Bone marrow (tissue), 2 donors: ENCODE data around the gene TNFRSF6B.
A peak's percentile ranks its signal among the peaks of the same experiment; 100 is the strongest.
"Not testable (repeated sequence)": the region's sequence is repeated elsewhere in the genome, so short reads cannot be mapped to it uniquely, and the experiment has no call there.

Source experiments
- DNase-seq, 2 donors: peaks; one replicate each; lab custom pipeline; 2025; lab: John Stamatoyannopoulos, UW

Gene TNFRSF6B, protein sequence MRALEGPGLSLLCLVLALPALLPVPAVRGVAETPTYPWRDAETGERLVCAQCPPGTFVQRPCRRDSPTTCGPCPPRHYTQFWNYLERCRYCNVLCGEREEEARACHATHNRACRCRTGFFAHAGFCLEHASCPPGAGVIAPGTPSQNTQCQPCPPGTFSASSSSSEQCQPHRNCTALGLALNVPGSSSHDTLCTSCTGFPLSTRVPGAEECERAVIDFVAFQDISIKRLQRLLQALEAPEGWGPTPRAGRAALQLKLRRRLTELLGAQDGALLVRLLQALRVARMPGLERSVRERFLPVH

DNA sequence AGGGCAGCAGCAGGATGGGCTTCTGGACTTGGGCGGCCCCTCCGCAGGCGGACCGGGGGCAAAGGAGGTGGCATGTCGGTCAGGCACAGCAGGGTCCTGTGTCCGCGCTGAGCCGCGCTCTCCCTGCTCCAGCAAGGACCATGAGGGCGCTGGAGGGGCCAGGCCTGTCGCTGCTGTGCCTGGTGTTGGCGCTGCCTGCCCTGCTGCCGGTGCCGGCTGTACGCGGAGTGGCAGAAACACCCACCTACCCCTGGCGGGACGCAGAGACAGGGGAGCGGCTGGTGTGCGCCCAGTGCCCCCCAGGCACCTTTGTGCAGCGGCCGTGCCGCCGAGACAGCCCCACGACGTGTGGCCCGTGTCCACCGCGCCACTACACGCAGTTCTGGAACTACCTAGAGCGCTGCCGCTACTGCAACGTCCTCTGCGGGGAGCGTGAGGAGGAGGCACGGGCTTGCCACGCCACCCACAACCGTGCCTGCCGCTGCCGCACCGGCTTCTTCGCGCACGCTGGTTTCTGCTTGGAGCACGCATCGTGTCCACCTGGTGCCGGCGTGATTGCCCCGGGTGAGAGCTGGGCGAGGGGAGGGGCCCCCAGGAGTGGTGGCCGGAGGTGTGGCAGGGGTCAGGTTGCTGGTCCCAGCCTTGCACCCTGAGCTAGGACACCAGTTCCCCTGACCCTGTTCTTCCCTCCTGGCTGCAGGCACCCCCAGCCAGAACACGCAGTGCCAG lies at the start of gene TNFRSF6B:
TNFRSF6B (plus strand) TSS at position 25 of the 729 bp plus-strand sequence; CDS start at position 141, 116 bp downstream.
- DNase-seq, result no peak

DNA sequence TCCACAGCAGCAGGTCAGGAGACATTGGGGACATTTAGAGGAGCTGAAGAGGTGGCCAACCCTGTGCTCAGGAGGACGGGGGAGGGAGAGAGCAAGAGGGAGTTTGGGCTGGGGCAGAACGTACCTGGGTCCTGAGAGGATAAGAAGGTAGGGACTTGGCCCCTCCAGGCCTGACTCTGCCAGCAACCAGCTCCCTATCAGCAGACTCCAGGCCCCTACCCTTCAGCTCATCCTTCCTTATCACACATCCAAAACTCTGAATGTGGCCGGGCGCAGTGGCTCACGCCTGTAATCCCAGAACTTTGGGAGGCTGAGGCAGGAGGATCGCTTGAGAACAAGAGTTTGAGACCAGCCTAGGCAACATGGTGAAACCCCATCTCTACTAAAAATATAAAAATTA lies 48.3 kb upstream of the TNFRSF6B start:
- no peak for DNase-seq

DNA sequence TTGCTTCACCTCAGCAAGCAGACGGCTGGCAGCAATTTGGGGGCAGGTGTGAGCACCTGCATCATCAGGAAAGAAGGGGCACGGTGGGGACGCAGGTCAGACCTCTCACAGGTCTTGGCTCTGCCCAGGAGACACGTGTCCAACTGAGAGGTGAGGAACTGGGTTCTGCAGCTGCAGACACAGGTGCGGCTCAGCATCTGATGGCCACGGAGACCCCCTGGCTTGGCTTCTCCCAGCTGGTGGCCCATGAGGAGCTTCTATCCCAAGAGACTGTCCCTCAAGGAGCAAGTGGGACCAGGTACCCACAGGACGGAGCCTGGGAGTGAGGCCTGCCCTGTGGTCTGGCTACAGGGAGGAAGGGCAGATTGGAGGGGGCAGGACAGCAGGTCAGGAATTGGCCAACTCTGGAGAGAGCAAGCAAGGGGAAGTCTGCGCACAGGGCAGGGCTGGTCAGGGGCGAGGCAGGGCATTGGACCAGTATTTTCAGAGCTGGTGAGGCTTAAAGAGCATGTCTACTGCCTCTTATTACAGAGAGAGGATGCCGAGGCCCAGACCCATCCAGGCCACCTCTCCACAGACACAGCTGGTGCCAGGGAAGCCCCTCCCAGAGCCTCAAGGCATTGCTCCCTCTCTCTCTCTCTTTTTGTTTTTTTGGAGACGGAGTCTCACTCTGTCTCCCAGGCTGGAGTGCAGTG lies 47.4 kb upstream of the TNFRSF6B start:
- DNase-seq, result no peak

DNA sequence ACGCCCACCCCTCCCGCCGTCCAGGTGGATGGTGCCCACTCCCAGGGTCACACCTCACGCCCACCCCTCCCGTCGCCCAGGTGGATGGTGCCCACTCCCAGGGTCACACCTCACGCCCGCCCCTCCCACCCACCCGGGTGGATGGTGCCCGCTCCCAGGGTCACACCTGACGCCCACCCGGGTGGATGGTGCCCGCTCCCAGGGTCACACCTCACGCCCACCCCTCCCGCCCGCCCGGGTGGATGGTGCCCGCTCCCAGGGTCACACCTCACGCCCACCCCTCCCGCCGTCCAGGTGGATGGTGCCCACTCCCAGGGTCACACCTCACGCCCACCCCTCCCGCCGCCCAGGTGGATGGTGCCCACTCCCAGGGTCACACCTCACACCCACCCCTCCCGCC lies 46.0 kb upstream of the TNFRSF6B start:
- not testable (repeated sequence) for DNase-seq

DNA sequence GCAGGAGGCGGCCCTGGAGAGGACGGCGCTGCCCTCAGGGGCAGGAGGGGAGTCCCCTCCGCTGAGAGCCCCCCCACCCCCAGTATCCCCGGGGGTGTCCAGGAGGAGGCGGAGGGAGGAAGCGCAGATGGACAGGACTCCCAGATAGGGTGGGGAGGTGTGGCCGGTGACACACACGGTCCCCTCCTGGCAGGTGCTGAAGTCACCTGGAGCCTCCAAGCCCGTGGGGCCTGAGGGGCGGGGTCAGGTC lies 44.6 kb upstream of the TNFRSF6B start:
- no peak for DNase-seq

DNA sequence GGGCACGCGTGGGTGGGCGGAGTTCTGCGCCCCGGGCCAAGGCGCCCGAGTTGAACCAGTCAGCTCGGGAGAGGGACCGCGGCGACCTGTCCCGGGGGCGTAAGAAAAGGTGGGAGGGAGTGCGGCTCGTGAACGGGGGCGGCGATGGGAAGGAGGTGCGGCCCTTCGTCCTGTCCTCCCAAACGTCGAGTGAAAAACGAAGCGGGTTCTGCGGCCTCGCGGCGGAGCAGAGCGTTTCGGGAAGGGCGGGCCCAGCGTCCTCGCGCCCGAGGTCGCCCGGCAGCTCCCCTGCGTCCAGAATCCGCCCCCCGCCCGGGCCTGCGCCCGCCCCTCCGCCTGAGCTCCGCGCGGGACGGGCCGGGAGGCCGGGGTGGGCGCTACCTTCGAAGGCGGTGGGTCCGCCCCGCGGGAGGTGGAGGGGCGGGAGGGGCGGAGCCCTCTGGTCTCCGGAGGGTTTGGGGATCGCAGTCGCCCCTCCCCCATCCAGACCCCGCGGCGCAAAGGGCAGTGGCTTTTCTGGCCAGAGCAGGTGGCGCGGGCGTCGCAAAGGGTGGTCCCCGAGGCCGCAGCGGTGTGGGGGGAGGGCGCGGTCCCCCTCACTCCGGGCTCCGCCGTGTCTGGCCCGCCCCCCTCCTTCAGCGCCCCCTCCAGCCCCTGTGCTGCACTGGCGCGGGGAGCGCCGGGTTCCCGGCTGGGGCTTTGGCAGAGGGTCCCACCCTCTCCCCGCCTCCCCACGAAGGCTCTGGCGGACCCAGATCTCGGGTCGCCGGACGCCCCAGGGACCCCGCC lies 44.1 kb upstream of the TNFRSF6B start:
- DNase-seq, result no peak

DNA sequence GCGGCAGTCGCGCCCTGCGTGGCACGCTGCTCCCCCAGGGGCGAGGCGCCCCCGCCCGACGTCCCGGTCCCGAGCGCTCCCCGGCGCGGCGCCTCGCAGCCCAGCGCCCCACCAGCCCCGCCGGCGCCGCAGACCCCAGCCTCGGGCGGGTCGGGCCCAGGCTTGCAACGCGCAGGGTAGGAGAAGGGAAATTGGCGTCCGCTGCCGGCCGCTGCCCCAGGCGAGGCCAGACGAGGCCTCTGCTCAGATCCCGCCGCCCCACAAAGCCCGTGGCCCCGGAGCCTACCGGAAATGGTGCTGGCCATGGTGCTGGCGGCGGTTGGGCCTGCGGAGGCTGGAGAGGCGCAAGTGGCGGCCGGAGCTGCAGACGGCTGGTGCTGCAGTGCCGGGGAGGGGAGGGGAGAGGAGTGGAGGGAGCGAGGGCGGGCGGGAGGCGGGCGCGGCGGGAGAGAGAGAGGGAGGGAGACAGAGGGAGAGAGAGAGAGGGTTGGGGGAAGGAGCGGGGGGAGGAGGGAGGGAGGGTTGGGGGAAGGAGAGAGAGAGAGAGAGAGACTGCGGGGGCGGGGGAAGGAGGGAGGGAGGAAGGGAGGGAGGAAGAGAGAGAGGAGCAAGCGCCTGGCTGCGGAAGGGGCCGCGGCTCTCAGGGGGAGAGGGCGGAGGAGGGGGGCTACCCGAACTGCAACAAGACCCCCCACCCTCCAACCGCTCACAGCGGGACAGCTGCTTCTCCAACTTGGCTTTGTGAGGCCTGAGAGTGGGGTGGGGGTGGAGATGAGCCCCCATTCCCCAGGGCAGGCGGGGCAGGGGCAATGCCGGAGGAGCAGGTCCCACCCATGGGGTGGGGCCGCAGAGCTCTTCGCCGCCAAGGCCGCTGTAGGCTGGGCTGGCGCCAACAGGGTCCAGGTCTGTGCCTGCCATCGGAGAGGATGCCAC lies 43.1 kb upstream of the TNFRSF6B start, which contains the start of gene STMN3:
STMN3 (minus strand) TSS at position 384 of the 933 bp plus-strand sequence; CDS start at position 305, 79 bp downstream.
- peak; percentile 29 to 87 for DNase-seq

DNA sequence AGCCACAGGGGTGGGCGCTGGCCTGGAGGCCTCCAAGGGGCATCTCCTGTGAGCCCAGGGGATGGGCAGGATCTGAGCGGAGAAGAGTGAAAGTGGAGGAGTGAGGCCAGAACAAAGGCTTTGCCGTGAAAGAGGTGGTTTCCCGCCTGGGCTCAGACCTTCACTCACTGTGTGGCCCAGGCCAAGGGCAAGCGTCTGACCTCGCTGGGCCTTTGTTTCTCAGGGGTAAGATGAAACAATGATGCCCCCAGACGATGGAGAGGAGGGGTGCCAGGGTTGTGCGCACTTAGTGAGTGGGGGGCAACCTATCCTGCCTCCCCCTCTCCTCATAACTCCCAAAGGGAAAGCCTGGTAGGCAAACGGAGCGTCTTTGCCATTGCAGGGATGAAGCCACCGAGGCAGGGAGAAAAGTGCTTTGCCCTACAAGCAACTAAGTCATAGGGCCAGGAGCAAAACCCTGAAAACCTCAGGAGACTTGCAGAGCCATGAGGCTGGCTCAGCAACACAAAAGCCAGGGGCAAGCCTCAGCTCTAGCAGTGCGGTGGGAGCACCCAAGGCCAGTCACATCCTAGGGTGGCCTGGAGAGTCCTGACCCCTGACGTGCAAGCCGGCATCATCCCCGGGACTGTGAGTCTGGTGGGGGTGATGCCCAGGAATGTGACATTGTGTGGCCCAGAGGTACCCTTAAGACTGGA lies 42.3 kb upstream of the TNFRSF6B start:
- no peak for DNase-seq

DNA sequence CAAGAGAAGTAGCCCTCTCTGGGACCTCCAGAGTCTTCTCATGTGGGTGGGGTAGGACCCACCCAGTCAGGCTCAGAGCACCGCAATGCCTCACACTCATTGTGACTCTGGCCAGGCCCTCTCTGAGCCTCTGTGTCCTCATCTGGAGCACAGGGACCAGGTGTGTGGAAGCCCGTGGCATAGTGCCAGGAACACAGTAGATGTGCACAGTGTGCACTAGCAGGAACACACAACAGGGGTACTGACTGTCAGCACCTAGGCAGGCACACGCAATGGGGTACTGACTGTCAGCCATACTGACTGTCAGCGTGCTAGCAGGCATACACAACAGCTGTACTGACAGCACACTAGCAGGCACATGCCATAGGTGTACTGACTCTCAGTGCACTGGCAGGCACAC lies 41.2 kb upstream of the TNFRSF6B start:
- no peak for DNase-seq

DNA sequence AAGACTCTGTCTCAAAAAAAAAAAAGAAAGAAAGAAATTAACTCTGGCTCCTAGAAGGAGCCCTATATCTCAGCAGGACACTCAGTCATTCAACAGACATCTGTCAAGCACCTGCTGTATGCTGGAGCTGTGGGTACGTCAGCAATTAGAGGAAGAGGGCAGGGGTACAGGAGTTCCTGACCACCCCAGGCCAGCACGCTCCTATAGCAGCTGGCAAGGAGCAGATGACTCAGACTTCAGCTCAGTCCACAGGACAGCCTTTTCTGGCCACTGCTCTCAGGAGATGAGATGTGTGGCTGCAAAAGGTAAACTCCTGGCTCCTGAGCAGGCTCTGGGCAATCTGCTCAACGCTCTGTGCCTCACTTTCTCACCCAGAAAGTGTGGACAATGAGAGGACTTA lies 40.0 kb upstream of the TNFRSF6B start:
- no peak for DNase-seq

DNA sequence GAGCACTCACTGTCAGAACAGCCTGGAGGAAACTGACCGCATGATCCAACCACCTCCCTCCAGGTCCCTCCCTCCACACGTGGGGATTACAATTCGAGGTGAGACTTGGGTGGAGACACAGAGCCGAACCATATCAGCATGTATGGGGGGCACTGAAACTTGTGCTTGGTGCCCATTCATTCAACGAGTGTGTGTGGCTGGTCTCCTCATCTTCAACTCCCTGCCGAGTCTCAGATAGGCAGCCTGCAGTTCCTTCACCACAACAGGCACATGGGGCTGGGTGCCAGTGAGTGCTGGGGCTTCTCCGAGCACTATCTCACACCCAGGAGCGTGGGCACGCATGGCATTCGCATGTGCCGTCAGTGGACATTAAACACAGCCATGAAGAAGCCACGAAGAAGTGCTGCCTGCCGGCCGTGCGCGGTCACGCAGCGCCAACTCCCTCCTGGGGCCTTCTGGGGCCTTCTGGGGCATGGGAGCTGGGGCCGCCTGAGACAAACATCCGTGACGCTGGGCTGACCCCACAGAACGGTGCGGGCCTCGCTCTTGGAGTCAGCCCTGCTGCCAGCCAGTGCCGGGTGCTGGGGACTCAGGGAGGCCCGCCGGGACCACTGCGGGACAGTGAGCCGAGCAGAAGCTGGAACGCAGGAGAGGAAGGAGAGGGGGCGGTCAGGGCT lies 39.1 kb upstream of the TNFRSF6B start:
- no peak for DNase-seq

DNA sequence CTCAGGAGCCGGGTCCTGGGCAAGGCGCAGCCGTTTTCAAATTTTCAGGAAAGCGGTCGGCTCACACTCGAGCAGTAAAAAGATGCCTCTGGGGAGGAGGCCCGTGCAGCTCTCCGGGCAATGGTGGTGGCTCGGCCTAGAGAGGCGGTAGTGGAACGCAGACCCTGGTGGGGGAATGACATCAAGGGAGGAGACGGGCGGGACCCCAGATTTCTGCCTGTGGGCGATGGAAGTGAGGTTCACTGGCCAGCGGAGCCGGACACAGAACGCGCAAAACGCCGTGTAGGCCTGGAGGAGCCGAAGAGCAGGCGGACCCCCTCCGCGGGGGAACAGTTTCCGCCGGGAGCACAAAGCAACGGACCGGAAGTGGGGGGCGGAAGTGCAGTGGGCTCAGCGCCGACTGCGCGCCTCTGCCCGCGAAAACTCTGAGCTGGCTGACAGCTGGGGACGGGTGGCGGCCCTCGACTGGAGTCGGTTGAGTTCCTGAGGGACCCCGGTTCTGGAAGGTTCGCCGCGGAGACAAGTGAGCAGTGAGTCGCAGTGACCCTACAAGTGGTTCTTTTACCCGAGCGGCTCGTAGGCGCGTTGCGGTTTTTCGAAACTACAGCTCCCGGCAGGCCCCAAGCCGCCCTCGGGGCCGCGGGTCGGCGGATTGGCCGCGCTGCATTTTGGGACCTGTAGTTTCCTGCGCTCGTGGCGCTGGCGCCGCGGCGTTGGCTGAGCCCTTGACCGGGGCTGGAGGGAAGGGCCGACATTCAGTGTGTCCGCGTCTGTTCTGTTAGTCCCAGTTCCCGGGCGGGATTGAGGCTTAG lies 38.3 kb upstream of the TNFRSF6B start, which contains the start of gene RTEL1:
RTEL1 (plus strand) TSS at position 376 of the 812 bp plus-strand sequence. CDS start 1,091 bp downstream, outside the sequence.
- DNase-seq, result peak; percentile 87 to 93

DNA sequence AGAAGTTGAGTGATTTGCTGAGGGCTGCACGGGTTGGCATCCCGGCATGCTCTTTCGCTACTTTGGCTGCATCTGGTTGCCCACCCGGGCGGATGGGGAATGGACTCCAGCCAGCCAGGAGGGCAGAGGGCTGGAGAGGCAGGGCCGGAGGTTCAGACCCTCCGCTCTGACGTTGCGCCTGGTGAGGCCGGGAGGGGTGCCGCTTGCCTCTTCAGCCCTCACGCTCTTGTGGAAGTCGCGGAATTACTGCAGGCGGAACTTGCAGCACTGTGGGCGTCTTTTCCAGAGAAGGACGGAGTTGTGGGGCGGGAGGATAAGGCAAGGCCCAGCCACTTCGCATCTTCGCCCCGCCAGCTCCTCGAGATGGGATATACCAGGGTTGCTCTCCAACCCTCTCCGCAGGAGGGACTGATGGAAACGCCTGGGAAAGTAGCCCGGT lies 37.7 kb upstream of the TNFRSF6B start:
- DNase-seq, result peak in 1 of 2 donors; percentile 27

DNA sequence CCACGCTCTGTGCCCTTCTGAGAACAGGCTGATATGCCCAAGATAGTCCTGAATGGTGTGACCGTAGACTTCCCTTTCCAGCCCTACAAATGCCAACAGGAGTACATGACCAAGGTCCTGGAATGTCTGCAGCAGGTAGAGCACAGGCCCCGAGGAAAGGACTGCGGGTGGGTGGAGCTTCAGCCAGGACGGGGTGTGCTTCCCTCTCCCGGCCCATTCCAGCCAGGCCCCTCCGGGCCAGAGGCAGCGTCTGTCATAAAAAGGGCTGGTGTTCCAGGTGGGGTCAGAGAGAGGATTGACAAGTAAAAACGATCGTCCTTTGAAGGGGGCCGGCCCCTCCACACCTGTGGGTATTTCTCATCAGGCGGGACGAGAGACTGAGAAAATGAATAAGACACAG lies 37.1 kb upstream of the TNFRSF6B start:
- DNase-seq, result no peak

DNA sequence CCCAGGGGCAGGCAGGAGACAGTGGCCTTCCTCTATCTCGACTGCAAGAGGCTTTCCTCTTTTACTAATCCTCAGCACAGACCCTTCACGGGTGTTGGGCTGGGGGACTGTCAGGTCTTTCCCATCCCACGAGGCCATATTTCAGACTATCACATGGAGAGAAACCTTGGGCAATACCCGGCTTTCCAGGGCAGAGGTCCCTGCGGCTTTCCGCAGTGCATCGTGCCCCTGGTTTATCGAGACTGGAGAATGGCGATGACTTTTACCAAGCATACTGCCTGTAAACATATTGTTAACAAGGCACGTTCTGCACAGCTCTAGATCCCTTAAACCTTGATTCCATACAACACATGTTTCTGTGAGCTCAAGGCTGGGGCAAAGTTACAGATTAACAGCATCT lies 36.3 kb upstream of the TNFRSF6B start:
- DNase-seq, result not testable (repeated sequence)

DNA sequence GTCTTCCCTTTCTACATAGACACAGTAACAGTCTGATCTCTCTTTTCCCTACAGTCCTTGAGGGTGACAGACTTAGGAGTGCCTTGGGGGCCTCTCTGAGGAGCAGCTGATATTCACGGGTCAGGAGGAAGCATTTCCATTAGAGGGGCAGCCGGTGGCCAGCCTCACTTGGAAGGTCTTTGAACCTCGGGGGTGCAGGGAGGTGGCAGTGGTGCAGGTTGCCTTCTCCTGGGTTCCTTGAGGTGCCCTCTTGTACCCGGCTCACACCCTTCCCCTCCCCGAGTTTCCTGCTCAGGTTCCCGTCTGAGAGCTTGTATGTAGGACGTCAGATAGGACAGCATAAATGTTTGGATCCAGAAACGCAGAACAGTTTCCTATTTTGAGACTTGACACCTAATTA lies 35.8 kb upstream of the TNFRSF6B start:
- no peak for DNase-seq

DNA sequence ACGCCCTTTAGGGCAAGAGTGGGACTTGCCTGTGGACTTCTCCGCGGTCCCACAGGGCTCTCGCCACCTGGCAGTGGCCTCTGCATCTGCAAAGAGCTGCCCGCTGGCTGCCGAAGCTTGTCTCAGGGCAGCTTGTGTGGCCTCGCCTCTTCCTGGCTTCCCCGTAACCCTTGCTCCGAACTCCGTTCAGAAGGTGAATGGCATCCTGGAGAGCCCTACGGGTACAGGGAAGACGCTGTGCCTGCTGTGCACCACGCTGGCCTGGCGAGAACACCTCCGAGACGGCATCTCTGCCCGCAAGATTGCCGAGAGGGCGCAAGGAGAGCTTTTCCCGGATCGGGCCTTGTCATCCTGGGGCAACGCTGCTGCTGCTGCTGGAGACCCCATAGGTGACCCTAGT lies 35.3 kb upstream of the TNFRSF6B start:
- DNase-seq, result no peak

DNA sequence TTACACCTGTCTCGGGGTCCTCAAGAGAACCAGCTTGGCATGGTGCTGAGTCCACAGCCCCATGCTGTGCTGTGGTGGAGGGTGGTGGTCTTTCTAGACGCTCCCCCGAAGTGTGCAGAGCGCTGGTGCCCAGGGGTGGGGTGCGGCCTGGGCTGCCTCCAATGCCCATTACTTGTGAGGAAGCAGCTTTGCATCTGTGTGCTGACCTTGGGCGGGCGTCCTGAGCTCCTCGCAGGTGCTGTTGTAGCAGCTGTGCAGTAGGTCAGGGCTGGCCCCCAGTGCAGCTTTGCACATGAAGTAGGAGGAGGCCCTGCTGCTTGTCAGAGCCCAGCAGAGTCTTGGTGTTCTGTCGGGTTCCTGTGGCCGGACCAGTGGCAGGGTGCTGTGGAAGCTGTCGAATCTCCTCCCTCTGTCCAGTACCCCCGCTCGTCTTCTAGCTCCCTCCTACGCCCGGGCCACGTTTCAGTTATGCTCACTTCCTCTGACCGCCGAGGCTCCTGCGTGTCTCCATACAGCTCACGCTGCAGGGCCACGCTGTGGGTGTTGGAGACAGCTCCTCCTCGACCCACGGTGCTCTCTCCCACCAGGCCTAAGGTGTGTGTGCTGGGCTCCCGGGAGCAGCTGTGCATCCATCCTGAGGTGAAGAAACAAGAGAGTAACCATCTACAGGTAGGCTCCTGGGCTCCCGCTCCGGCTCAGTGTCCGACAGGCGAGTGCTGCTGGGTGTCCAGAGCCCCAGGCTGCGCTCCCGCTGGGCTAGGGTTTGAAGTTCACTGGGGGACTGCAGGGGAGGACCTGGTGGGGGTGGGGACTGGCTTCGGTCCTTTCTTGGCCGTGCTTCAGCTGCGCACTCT lies 34.3 kb upstream of the TNFRSF6B start:
- DNase-seq, result no peak
